Measurements from ENCODE around the gene PPBP. TPM values are rescaled to one million over a fixed set of nuclear protein-coding genes. Genes with fewer than 3 reads are reported as not detected.

The PPBP gene
- polyA plus RNA-seq, 1 donor (not counting 4 experiments of a cell fraction or from before 2014, with no cell fraction given), result 0.42 TPM

GRCh38 chr4:73989031-73989430 lies 1.0 kb upstream of the PPBP start:
- dilution Hi-C loops (cut with MboI; ENCODE audit: extremely low pct_ligation_motif_present, low sequenced_read_pairs), result no loop called here
- H3K27me3 ChIP-seq (ENCODE audit: control insufficient read depth, extremely low read depth, insufficient read depth, low read length), result no peaks in the 10 kb centered on the region
- TF ChIP-seq, protein P1, sequence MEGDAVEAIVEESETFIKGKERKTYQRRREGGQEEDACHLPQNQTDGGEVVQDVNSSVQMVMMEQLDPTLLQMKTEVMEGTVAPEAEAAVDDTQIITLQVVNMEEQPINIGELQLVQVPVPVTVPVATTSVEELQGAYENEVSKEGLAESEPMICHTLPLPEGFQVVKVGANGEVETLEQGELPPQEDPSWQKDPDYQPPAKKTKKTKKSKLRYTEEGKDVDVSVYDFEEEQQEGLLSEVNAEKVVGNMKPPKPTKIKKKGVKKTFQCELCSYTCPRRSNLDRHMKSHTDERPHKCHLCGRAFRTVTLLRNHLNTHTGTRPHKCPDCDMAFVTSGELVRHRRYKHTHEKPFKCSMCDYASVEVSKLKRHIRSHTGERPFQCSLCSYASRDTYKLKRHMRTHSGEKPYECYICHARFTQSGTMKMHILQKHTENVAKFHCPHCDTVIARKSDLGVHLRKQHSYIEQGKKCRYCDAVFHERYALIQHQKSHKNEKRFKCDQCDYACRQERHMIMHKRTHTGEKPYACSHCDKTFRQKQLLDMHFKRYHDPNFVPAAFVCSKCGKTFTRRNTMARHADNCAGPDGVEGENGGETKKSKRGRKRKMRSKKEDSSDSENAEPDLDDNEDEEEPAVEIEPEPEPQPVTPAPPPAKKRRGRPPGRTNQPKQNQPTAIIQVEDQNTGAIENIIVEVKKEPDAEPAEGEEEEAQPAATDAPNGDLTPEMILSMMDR (optimal IDR thresholded peaks at IDR 0.05 in 1 of 3, IDR thresholded peaks at IDR 0.05 in 1 of 3, conservative IDR thresholded peaks at IDR 0.05 in 1 of 3; ENCODE audit: extremely low read depth in 1 of 3, insufficient read depth in 2 of 3, low read length in 3 of 3), result no peak
- no peak for TF ChIP-seq EZH2 (IDR thresholded peaks at IDR 0.05; ENCODE audit: low read length)
- no peaks in the 10 kb centered on the region for H3K79me2 ChIP-seq (ENCODE audit: control insufficient read depth, insufficient read depth, low read length)
- peak; percentile 23 for FAIRE-seq
- no peak for DNase-seq (ENCODE audit: low read depth, low spot score)
- no peaks in the 10 kb centered on the region for H3K9me3 ChIP-seq (ENCODE audit: control insufficient read depth, low read depth, low read length)
- H3K36me3 ChIP-seq (ENCODE audit: control insufficient read depth in 2 of 2, extremely low read depth in 1 of 2, insufficient read depth in 2 of 2, low read length in 2 of 2), result no peaks in the 10 kb centered on the region
- H3K9me1 ChIP-seq (ENCODE audit: control insufficient read depth, extremely low read depth, insufficient read depth, low read length), result no peaks in the 10 kb centered on the region
- H4K20me1 ChIP-seq (ENCODE audit: control insufficient read depth, extremely low read depth, insufficient read depth, low read length), result no peaks in the 10 kb centered on the region
- H3K9ac ChIP-seq (ENCODE audit: control insufficient read depth, extremely low read depth, insufficient read depth, low read length), result no peak overlapping the region
- no peak overlapping the region for H3K4me3 ChIP-seq (ENCODE audit: control insufficient read depth in 2 of 3, extremely low read depth in 1 of 3, insufficient read depth in 2 of 3, low read depth in 1 of 3, low read length in 3 of 3)
- no peak overlapping the region for H3K27ac ChIP-seq (ENCODE audit: control insufficient read depth, insufficient read depth, low read length)
- no peak overlapping the region for H2AFZ ChIP-seq (ENCODE audit: control insufficient read depth, low read length)
- H3K4me2 ChIP-seq (ENCODE audit: control insufficient read depth, extremely low read depth, insufficient read depth, low read depth, low read length), result no peak overlapping the region
- no peaks in the 10 kb centered on the region for H3K4me1 ChIP-seq (ENCODE audit: control insufficient read depth, extremely low read depth, insufficient read depth, low read length)

- no peak overlapping the region for H2AFZ ChIP-seq (ENCODE audit: control insufficient read depth, low read length)
- DNase-seq (ENCODE audit: low read depth, low spot score) (no peak), FAIRE-seq (no peak)
- H3K27ac ChIP-seq (ENCODE audit: control insufficient read depth, insufficient read depth, low read length), result no peak overlapping the region
- no peaks in the 10 kb centered on the region for H3K9me1 ChIP-seq (ENCODE audit: control insufficient read depth, extremely low read depth, insufficient read depth, low read length)
- no peak overlapping the region for H3K9ac ChIP-seq (ENCODE audit: control insufficient read depth, extremely low read depth, insufficient read depth, low read length)
- H3K27me3 ChIP-seq (ENCODE audit: control insufficient read depth, extremely low read depth, insufficient read depth, low read length), result no peaks in the 10 kb centered on the region
- H3K4me2 ChIP-seq (ENCODE audit: control insufficient read depth, extremely low read depth, insufficient read depth, low read depth, low read length), result no peak overlapping the region
- TF ChIP-seq, protein P1 (optimal IDR thresholded peaks at IDR 0.05 in 1 of 3, IDR thresholded peaks at IDR 0.05 in 1 of 3, conservative IDR thresholded peaks at IDR 0.05 in 1 of 3; ENCODE audit: extremely low read depth in 1 of 3, insufficient read depth in 2 of 3, low read length in 3 of 3), result no peak
- TF ChIP-seq EZH2 (IDR thresholded peaks at IDR 0.05; ENCODE audit: low read length), result no peak
- H3K4me3 ChIP-seq (ENCODE audit: control insufficient read depth in 2 of 3, extremely low read depth in 1 of 3, insufficient read depth in 2 of 3, low read depth in 1 of 3, low read length in 3 of 3), result no peak overlapping the region
- dilution Hi-C loops (cut with MboI; ENCODE audit: extremely low pct_ligation_motif_present, low sequenced_read_pairs), result no loop called here
- no peaks in the 10 kb centered on the region for H3K9me3 ChIP-seq (ENCODE audit: control insufficient read depth, low read depth, low read length)
- no peaks in the 10 kb centered on the region for H3K36me3 ChIP-seq (ENCODE audit: control insufficient read depth in 2 of 2, extremely low read depth in 1 of 2, insufficient read depth in 2 of 2, low read length in 2 of 2)
- no peaks in the 10 kb centered on the region for H3K79me2 ChIP-seq (ENCODE audit: control insufficient read depth, insufficient read depth, low read length)
- no peaks in the 10 kb centered on the region for H4K20me1 ChIP-seq (ENCODE audit: control insufficient read depth, extremely low read depth, insufficient read depth, low read length)
- H3K4me1 ChIP-seq (ENCODE audit: control insufficient read depth, extremely low read depth, insufficient read depth, low read length), result no peaks in the 10 kb centered on the region
Observed at GRCh38 chr4:73985528-73985852, 2.5 kb downstream of the PPBP start.

Data from keratinocyte (primary cell).